OCI-LY7 (cell line): ENCODE results near the gene ARL15. TPM values are rescaled to one million over a fixed set of nuclear protein-coding genes. Genes with fewer than 3 reads are reported as not detected.

Source experiments
- BruUV-seq: library from RNA; stranded (reverse); fragments of 400-500 nt; replicated peaks from 2 replicates; lab custom pipeline; 2021; lab: Mats Ljungman, UMichigan
- CTCF ChIA-PET: fragments of 300-600 bp; sonication (Branson Sonifier 250); formaldehyde crosslinking; loops from one replicate; lab custom pipeline; 2022; ENCODE audit warnings: antibody characterized with exemption; ENCODE audit not compliant: unreplicated experiment; lab: Charles Lee
- POLR2A ChIA-PET: fragments of 300-600 bp; sonication (Branson Sonifier 250); formaldehyde crosslinking; loops from one replicate; lab custom pipeline; 2022; ENCODE audit warnings: antibody characterized with exemption; lab: Charles Lee
- DNase-seq: peaks from one replicate; pipeline ENCODE4 v3.0.0-alpha.2; 2015; ENCODE audit warnings: low spot score
- H2AFZ ChIP-seq: fragments of 200-600 bp; sonication (generic), shearing (Covaris generic); 2 replicates; pipeline ENCODE4 v1.6.1; 2014; ENCODE audit warnings: mild to moderate bottlenecking, antibody characterized with exemption, low read length, moderate library complexity
- H3K27ac ChIP-seq: fragments of 200-600 bp; sonication (generic); 2 replicates; pipeline ENCODE4 v1.5.1; 2014; ENCODE audit warnings: mixed run types, low read depth, mild to moderate bottlenecking, moderate library complexity, low read length, inconsistent platforms; ENCODE audit not compliant: poor library complexity, severe bottlenecking
- H3K36me3 ChIP-seq: fragments of 200-600 bp; sonication (generic); 2 replicates; pipeline ENCODE4 v1.6.1; 2014; ENCODE audit warnings: mild to moderate bottlenecking, antibody characterized with exemption, low read length, moderate library complexity, mixed read lengths; ENCODE audit not compliant: insufficient read depth
- H3K4me1 ChIP-seq: fragments of 200-600 bp; sonication (generic); 2 replicates; pipeline ENCODE4 v1.5.1; 2014; ENCODE audit warnings: mild to moderate bottlenecking, low read length; ENCODE audit not compliant: insufficient read depth, poor library complexity, severe bottlenecking
- H3K4me2 ChIP-seq: fragments of 200-600 bp; sonication (generic); 2 replicates; pipeline ENCODE4 v1.6.1; 2014; ENCODE audit warnings: mild to moderate bottlenecking, low read length
- H3K4me3 ChIP-seq: fragments of 200-600 bp; sonication (generic); 2 replicates; pipeline ENCODE4 v1.5.1; 2014; ENCODE audit warnings: mild to moderate bottlenecking, low read depth, low read length; ENCODE audit not compliant: poor library complexity, severe bottlenecking
- H3K79me2 ChIP-seq: fragments of 200-600 bp; sonication (generic); 2 replicates; pipeline ENCODE4 v1.6.1; 2016; ENCODE audit warnings: low read depth, mild to moderate bottlenecking, low read length, moderate library complexity, mixed read lengths; ENCODE audit not compliant: insufficient read depth
- H3K9me2 ChIP-seq: fragments of 200-600 bp; sonication (generic); 2 replicates; pipeline ENCODE4 v1.6.1; 2016; ENCODE audit warnings: mild to moderate bottlenecking, low read length, mixed read lengths; ENCODE audit not compliant: insufficient read depth
- H3K9me3 ChIP-seq: fragments of 200-600 bp; sonication (generic); 2 replicates; pipeline ENCODE4 v1.6.1; 2014; ENCODE audit warnings: mild to moderate bottlenecking, mixed run types, low read length, mixed read lengths
- H4K20me1 ChIP-seq: fragments of 200-600 bp; sonication (generic); 2 replicates; pipeline ENCODE4 v1.6.1; 2014; ENCODE audit warnings: mild to moderate bottlenecking, antibody characterized with exemption, low read length, moderate library complexity, mixed read lengths; ENCODE audit not compliant: insufficient read depth
- CTCF ChIP-seq: fragments of 200-600 bp; sonication (generic); conservative IDR thresholded peaks from 2 replicates; pipeline ENCODE4 v1.5.1; 2014; ENCODE audit warnings: mild to moderate bottlenecking, antibody characterized with exemption, low read length, moderate library complexity, mixed read lengths
- EZH2phosphoT487 ChIP-seq: fragments of 200-600 bp; sonication (generic); IDR thresholded peaks from 2 replicates; pipeline ENCODE4 v1.6.1; 2018; ENCODE audit warnings: low read depth, borderline replicate concordance, mild to moderate bottlenecking, mixed run types, antibody characterized with exemption, low read length, moderate library complexity, mixed read lengths
- intact Hi-C: fragments of 100-400 bp; cut with micrococcal nuclease; formaldehyde crosslinking; loops from one replicate; pipeline ENCODE4 v1.10.0; 2022; ENCODE audit not compliant: unreplicated experiment
- total RNA-seq, 2 experiments: library from RNA; depleted of rRNA in 1 of 2; stranded (reverse); fragments of >200 nt in 1 of 2; shearing (Covaris generic) in 1 of 2; gene quantifications; 2 replicates each; pipeline ENCODE4 v1.2.3, GENCODE V29; 2014 to 2022

The ARL15 gene
- total RNA-seq, 2 experiments from 2014 or later = 18.8 to 24.4 TPM

- no TSS peak for BruUV-seq
- ChIA-PET POLR2A (interaction anchor here (0.7 kb wide), 1 partner anchor 12 kb away, joined by 3 read pairs; no protein-coding TSS in a partner anchor), CTCF (no interaction called here)
- no peak overlapping the region for H3K27ac ChIP-seq
- no peak for TF ChIP-seq EZH2phosphoT487
- TF ChIP-seq CTCF = no peak
- no peaks in the 10 kb centered on the region for H3K9me2 ChIP-seq
- intact Hi-C loops = no loop called here
- no peaks in the 10 kb centered on the region for H3K79me2 ChIP-seq
- 0 out of 2 replicates have a peak, but pooled peaks cover 3% of the 10 kb centered on the region for H4K20me1 ChIP-seq
- no peak overlapping the region for H3K4me3 ChIP-seq
- DNase-seq = no peak
- H3K4me1 ChIP-seq = no peaks in the 10 kb centered on the region
- H2AFZ ChIP-seq = no peak overlapping the region
- no peaks in the 10 kb centered on the region for H3K36me3 ChIP-seq
- no peaks in the 10 kb centered on the region for H3K9me3 ChIP-seq
- no peak overlapping the region for H3K4me2 ChIP-seq
These were observed 34.3 kb downstream of the ARL15 start for GRCh38 chr5:54276048-54276447.

- Histone ChIP-seq H4K20me1 (0 out of 2 replicates have a peak, but pooled peaks cover 3% of the 10 kb centered on the region), H3K4me2 (no peak overlapping the region), H3K9me2 (no peaks in the 10 kb centered on the region), H3K4me1 (no peaks in the 10 kb centered on the region), H3K9me3 (no peaks in the 10 kb centered on the region), H2AFZ (no peak overlapping the region), H3K4me3 (no peak overlapping the region), H3K36me3 (no peaks in the 10 kb centered on the region), H3K27ac (no peak overlapping the region), H3K79me2 (no peaks in the 10 kb centered on the region)
- POLR2A ChIA-PET = interaction anchor here (0.7 to 1.2 kb wide), 4 partner anchors 12 to 36 kb away, joined by 3 to 4 read pairs (median 3); partner anchors contain the start of gene ARL15
- no peak for TF ChIP-seq CTCF
- no peak for TF ChIP-seq EZH2phosphoT487
- intact Hi-C loops = no loop called here
- DNase-seq = no peak
- no TSS peak for BruUV-seq
- CTCF ChIA-PET = no interaction called here
These were observed 35.0 kb downstream of the ARL15 start for GRCh38 chr5:54275361-54275760.

- ChIA-PET POLR2A (interaction anchor here (0.7 to 1.2 kb wide), 3 partner anchors 21 to 36 kb away, joined by 3 to 4 read pairs (median 3); partner anchors contain the start of gene ARL15), CTCF (no interaction called here)
- intact Hi-C loops = no loop called here
- Histone ChIP-seq H3K79me2 (no peaks in the 10 kb centered on the region), H3K4me2 (no peak overlapping the region), H4K20me1 (0 out of 2 replicates have a peak, but pooled peaks cover 3% of the 10 kb centered on the region), H3K4me3 (no peak overlapping the region), H3K36me3 (no peaks in the 10 kb centered on the region), H3K9me2 (no peaks in the 10 kb centered on the region), H2AFZ (no peak overlapping the region), H3K27ac (no peak overlapping the region), H3K9me3 (no peaks in the 10 kb centered on the region), H3K4me1 (no peaks in the 10 kb centered on the region)
- TF ChIP-seq CTCF = no peak
- no peak for TF ChIP-seq EZH2phosphoT487
- no TSS peak for BruUV-seq
- no peak for DNase-seq
These were observed 35.4 kb downstream of the ARL15 start for GRCh38 chr5:54274944-54275343.
